ENCODE measurements around the gene SCN5A. TPM values are rescaled to one million over a fixed set of nuclear protein-coding genes. Genes with fewer than 3 reads are reported as not detected.

SCN5A gene
- total and polyA plus RNA-seq, 2 experiments from 2014 or later: 0.97 to 1.3 TPM

DNA sequence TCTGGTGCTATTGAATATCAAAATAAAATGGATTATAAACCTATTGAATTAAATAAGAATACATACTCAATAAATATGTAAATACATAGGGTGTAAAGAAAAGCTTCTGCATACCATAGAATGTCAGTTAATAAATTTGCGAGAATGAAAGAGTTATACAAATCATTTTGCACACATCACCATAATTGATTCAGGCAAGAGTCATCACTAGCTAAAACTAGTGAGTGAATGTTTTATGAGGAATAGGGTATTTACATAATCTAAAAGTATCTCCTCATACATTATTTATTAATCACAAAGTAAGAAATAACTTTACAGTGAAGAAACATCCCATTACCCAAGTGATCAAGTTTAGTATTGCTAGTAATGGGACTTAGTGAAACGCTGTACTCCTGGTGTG is 139.8 kb downstream of the SCN5A start:
- TF ChIP-seq EZH2phosphoT487 (IDR thresholded peaks at IDR 0.05; ENCODE audit: low read depth, severe bottlenecking, unreplicated experiment): no peak
- TF ChIP-seq CTCF (IDR thresholded peaks at IDR 0.05; ENCODE audit: poor library complexity): no peak
- TF ChIP-seq EZH2 (IDR thresholded peaks at IDR 0.05; ENCODE audit: borderline replicate concordance): no peak
- Histone ChIP-seq H3K27ac (no peak overlapping the region), H3K27me3 (no peaks in the 10 kb centered on the region), H3K4me1 (ENCODE audit: insufficient read depth) (no peaks in the 10 kb centered on the region), H3K4me3 (no peak overlapping the region), H3K9me2 (replicated peaks; ENCODE audit: insufficient read depth) (no peaks in the 10 kb centered on the region), H4K20me1 (ENCODE audit: insufficient read depth, poor library complexity, severe bottlenecking) (no peaks in the 10 kb centered on the region), H3K79me2 (no peaks in the 10 kb centered on the region), H3K36me3 (replicated peaks; ENCODE audit: insufficient read depth, low read depth) (no peaks in the 10 kb centered on the region), H3K9me3 (ENCODE audit: low read depth) (no peaks in the 10 kb centered on the region), H3K4me2 (no peak overlapping the region), H2AFZ (no peak overlapping the region)
- WGBS (ENCODE audit: low lambda C conversion rate, missing lambda C conversion rate): 98% methylated on average over 2 of the region's 2 CpGs
- DNase-seq (ENCODE audit: low spot score): no peak

GRCh38 chr3:38507120-38507519 is 142.4 kb downstream of the SCN5A start:
- no peaks in the 10 kb centered on the region for H3K9me3 ChIP-seq (ENCODE audit: low read depth)
- TF ChIP-seq CTCF (IDR thresholded peaks at IDR 0.05; ENCODE audit: poor library complexity): no peak
- TF ChIP-seq EZH2phosphoT487 (IDR thresholded peaks at IDR 0.05; ENCODE audit: low read depth, severe bottlenecking, unreplicated experiment): no peak
- TF ChIP-seq EZH2 (IDR thresholded peaks at IDR 0.05; ENCODE audit: borderline replicate concordance): no peak
- no peak overlapping the region for H2AFZ ChIP-seq
- no peak overlapping the region for H3K4me3 ChIP-seq
- H4K20me1 ChIP-seq (ENCODE audit: insufficient read depth, poor library complexity, severe bottlenecking): no peaks in the 10 kb centered on the region
- no peaks in the 10 kb centered on the region for H3K9me2 ChIP-seq (replicated peaks; ENCODE audit: insufficient read depth)
- no peak for DNase-seq (ENCODE audit: low spot score)
- H3K4me2 ChIP-seq: no peak overlapping the region
- H3K27me3 ChIP-seq: no peaks in the 10 kb centered on the region
- 86% methylated on average over 2 of the region's 2 CpGs for WGBS (ENCODE audit: low lambda C conversion rate, missing lambda C conversion rate)
- no peaks in the 10 kb centered on the region for H3K79me2 ChIP-seq
- H3K36me3 ChIP-seq (replicated peaks; ENCODE audit: insufficient read depth, low read depth): peaks cover 5% of the 10 kb centered on the region
- H3K27ac ChIP-seq: no peak overlapping the region
- H3K4me1 ChIP-seq (ENCODE audit: insufficient read depth): no peaks in the 10 kb centered on the region

DNA sequence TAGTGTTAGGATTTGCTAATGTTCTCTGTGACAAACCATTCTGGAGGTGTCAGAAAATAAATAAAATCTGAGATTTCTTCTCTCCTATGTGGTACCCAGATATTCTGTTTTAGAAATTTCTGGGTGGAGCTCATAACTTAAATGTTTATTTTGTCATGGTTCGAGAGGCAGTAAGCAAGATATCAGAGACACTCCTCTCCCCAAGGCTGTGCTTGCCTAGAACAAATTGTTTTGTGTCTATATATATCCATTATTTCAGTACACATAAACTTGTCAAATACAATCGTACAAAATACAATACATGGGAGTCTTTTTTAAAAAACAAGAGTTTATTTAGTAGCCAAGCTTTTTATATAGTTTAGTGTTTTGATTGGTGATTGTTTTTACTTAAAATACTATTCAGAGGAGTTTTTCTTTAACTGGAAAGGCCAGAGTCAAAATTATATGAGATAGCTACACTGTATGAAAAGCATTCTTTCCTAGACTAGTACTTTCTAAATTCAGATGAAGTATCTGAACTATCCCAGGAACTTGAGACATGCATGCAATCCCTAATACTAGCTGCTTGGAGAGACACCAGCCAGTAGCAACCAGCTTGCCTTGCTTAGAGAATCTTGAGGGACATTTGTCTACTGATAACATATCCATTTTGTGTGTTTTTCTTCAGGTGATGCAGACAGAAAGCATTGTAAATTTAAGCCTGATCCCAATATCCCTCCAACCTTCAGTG is 148.6 kb downstream of the SCN5A start:
- Histone ChIP-seq H3K36me3 (replicated peaks; ENCODE audit: insufficient read depth, low read depth) (peaks cover 5% of the 10 kb centered on the region), H4K20me1 (ENCODE audit: insufficient read depth, poor library complexity, severe bottlenecking) (no peaks in the 10 kb centered on the region), H3K9me2 (replicated peaks; ENCODE audit: insufficient read depth) (no peaks in the 10 kb centered on the region), H3K4me2 (no peak overlapping the region), H3K27me3 (no peaks in the 10 kb centered on the region), H3K27ac (no peak overlapping the region), H3K4me1 (ENCODE audit: insufficient read depth) (peaks cover 7% of the 10 kb centered on the region), H3K79me2 (peaks cover 11% of the 10 kb centered on the region), H2AFZ (no peak overlapping the region), H3K9me3 (ENCODE audit: low read depth) (no peaks in the 10 kb centered on the region), H3K4me3 (no peak overlapping the region)
- no peak for DNase-seq (ENCODE audit: low spot score)
- WGBS (ENCODE audit: low lambda C conversion rate, missing lambda C conversion rate): 84% methylated on average over 2 of the region's 2 CpGs
- TF ChIP-seq EZH2 (IDR thresholded peaks at IDR 0.05; ENCODE audit: borderline replicate concordance): no peak
- TF ChIP-seq EZH2phosphoT487 (IDR thresholded peaks at IDR 0.05; ENCODE audit: low read depth, severe bottlenecking, unreplicated experiment): no peak
- no peak for TF ChIP-seq CTCF (IDR thresholded peaks at IDR 0.05; ENCODE audit: poor library complexity)

Small RNA genes within 50 kb of the gene (small RNA-seq; reads per million reads assigned to genes)
- gene RF00019: not detected

Other genes with a start within 250 kb of the SCN5A start
- 13.1 and 15.4 TPM in 2 replicates for gene ACVR2B, start 195.8 kb downstream of the SCN5A start, total RNA-seq
- 9.0 and 10.0 TPM in 2 replicates for gene ACVR2B, start 195.8 kb downstream of the SCN5A start, polyA plus RNA-seq
- gene EXOG, start 153.3 kb downstream of the SCN5A start, total RNA-seq: 7.5 and 10.6 TPM in 2 replicates
- 6.3 and 6.9 TPM in 2 replicates for gene EXOG, start 153.3 kb downstream of the SCN5A start, polyA plus RNA-seq
- not detected in 2 replicates for gene SCN10A, start 166.5 kb upstream of the SCN5A start, total RNA-seq
- not detected in 2 replicates for gene SCN10A, start 166.5 kb upstream of the SCN5A start, polyA plus RNA-seq

All from hepatocyte (in vitro differentiated cells).